H1 (cell line): ENCODE results near the gene SENP6. TPM values are rescaled to one million over a fixed set of nuclear protein-coding genes. Genes with fewer than 3 reads are reported as not detected.

Experiments
- CHD7 ChIP-seq: fragments of 300-600 bp; sonication (generic); IDR thresholded peaks from 2 replicates; pipeline ENCODE4 v1.7.1; 2012; ENCODE audit warnings: low read length, moderate library complexity, mild to moderate bottlenecking, inconsistent platforms; ENCODE audit not compliant: insufficient replicate concordance
- CTCF ChIP-seq, 3 experiments: IDR thresholded peaks; 1 replicate in 2 of 3; 2 replicates in 1 of 3; pipeline versions ENCODE4 v1.5.1 to v1.6.1; 2011; ENCODE audit warnings: low read length in 3 of 3, mild to moderate bottlenecking in 3 of 3, inconsistent platforms in 2 of 3, low read depth in 1 of 3, moderate library complexity in 1 of 3; ENCODE audit not compliant: insufficient read depth in 1 of 3; ENCODE audit errors: control extremely low read depth in 1 of 3
- SP1 ChIP-seq: IDR thresholded peaks from 2 replicates; pipeline ENCODE4 v1.6.1; 2011; ENCODE audit warnings: low read depth, low read length
- TBP ChIP-seq: IDR thresholded peaks from 2 replicates; pipeline ENCODE4 v1.6.1; 2011; ENCODE audit warnings: low read depth, low read length, improper control_type of control experiment
- ZNF274 ChIP-seq: IDR thresholded peaks from 2 replicates; pipeline ENCODE4 v1.7.0; 2012; ENCODE audit warnings: low read length, borderline replicate concordance; ENCODE audit errors: extremely low read depth
- polyA plus RNA-seq, 7 experiments: library from polyadenylated mRNA; depleted of rRNA in 3 of 7; stranded (reverse) in 5 of 7; unstranded in 2 of 7; fragments of >200 nt in 5 of 7; fragments of 200-250 nt in 2 of 7; gene quantifications; 1 replicate in 5 of 7; 2 replicates in 1 of 7; 4 replicates in 1 of 7; pipeline versions ENCODE4 v1.2.1 to v1.2.3, GENCODE V29; 2011 to 2013; ENCODE audit warnings: missing spikeins in 2 of 7, mixed read lengths in 2 of 7
- total RNA-seq: library from RNA; stranded (reverse); fragmentation: NEBNext Ultra II Directional; extraction: Animal tissue kit (Norgen Biotek cat#: 25700); gene quantifications from 2 replicates; pipeline ENCODE4 v1.2.1, GENCODE V29; 2021
- TF ChIP-seq, protein P1 (sequence below): IDR thresholded peaks from 2 replicates; pipeline ENCODE4 v1.6.1; 2012; ENCODE audit warnings: inconsistent platforms

SENP6 gene
- total and polyA plus RNA-seq, 2 of the 8 experiments (the other 6 are each of a cell fraction or from before 2014, with no cell fraction given): 13.8 to 103 TPM

DNA sequence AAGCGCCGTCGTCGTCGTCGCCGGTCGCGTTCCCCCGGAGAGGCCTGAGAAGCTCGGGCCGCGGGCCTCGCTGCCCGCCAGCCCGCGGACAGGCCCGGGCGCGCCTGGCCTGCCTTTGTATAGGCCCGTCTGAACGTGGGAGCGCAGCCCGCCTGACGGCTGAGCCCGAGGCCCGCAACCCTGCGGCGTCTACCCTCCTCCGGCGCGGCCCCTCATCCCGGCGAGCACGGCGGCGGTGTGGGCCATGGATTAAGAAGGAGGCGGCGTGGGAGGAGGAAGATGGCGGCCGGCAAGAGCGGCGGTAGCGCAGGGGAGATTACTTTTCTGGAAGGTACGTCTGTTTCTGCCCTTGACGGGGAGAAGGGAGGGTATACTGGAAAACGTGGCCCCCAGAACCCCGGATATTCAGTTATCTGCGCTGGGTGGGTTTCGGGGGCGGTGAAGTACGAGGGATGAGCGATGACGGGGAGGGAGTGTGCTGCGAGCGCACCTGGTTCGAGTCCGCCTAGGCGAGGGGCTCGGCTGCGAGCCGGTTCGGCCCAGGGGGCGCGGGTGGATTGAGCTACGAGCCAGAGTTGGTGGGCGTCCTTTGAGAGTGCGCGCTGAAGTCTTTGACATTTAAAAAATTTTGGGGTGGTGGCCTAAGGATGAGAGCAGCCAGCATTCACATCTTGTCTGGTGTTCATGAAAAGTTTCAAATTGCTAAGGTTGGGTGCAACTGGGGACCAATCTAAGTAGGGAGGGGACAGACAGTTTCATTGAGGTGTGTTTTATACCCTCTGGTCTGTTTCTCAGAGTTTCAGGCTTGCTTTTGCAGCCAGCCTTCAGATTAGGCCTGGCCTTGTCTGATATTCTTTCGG is 796 bp downstream of the SENP6 start (continued):
- TF ChIP-seq CTCF (IDR thresholded peaks at IDR 0.05; ENCODE audit: control extremely low read depth in 1 of 3, insufficient read depth in 1 of 3, low read depth in 1 of 3, low read length in 3 of 3) (no peak), ZNF274 (no peak), SP1 (no peak), CHD7 (no peak), TBP (peak; percentile 57; the same call in 1 of the 2 replicates)
- TF ChIP-seq, protein P1, sequence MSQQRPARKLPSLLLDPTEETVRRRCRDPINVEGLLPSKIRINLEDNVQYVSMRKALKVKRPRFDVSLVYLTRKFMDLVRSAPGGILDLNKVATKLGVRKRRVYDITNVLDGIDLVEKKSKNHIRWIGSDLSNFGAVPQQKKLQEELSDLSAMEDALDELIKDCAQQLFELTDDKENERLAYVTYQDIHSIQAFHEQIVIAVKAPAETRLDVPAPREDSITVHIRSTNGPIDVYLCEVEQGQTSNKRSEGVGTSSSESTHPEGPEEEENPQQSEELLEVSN: no peak
